Panc1 (cell line): ENCODE measurements around the gene MTA3.

ENCODE experiments used
- POLR2AphosphoS5 ChIP-seq: IDR thresholded peaks from 2 replicates; pipeline ENCODE4 v1.6.1; 2012; ENCODE audit warnings: mild to moderate bottlenecking, low read depth, low read length, moderate library complexity
- TCF7L2 ChIP-seq: IDR thresholded peaks from 2 replicates; pipeline ENCODE4 v1.6.1; 2011; ENCODE audit warnings: mild to moderate bottlenecking, low read depth, low read length, inconsistent platforms
- TF ChIP-seq, protein P1 (sequence below): fragments of 450-650 bp; IDR thresholded peaks from 2 replicates; pipeline ENCODE4 v1.5.1; 2017; ENCODE audit warnings: mild to moderate bottlenecking

DNA sequence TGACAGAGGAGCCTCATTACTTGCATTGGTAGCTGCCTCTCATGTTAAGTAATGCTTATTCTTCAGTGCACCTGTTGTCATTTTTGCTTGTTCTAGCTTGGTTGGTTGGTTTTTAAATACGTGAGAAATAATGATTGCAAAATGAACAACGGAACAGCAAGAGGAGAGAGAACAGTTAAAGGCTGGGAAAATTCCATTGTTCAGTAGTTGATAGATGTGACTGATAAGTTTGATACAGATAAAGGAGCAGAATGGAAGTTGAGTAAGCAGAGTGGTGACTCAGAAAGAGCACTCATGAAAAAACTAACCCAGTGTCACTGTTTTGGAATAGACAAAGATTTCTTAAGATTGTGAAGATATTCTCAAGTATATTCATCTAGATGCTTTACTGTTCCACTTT, 50.5 kb downstream of the MTA3 start:
- TF ChIP-seq, protein P1, sequence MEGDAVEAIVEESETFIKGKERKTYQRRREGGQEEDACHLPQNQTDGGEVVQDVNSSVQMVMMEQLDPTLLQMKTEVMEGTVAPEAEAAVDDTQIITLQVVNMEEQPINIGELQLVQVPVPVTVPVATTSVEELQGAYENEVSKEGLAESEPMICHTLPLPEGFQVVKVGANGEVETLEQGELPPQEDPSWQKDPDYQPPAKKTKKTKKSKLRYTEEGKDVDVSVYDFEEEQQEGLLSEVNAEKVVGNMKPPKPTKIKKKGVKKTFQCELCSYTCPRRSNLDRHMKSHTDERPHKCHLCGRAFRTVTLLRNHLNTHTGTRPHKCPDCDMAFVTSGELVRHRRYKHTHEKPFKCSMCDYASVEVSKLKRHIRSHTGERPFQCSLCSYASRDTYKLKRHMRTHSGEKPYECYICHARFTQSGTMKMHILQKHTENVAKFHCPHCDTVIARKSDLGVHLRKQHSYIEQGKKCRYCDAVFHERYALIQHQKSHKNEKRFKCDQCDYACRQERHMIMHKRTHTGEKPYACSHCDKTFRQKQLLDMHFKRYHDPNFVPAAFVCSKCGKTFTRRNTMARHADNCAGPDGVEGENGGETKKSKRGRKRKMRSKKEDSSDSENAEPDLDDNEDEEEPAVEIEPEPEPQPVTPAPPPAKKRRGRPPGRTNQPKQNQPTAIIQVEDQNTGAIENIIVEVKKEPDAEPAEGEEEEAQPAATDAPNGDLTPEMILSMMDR, result no peak
- TF ChIP-seq TCF7L2, result no peak
- TF ChIP-seq POLR2AphosphoS5, result no peak
